Activated CD4-positive, alpha-beta T cell treated with anti-CD3 and anti-CD28 coated beads, Interleukin-2, amount 50 U/mL, for 4 hours (primary cell): ENCODE results near the gene WDR37.
"Not testable (repeated sequence)": the region's sequence is repeated elsewhere in the genome, so short reads cannot be mapped to it uniquely, and the experiment has no call there.

Experiments
- DNase-seq, 2 experiments: peaks; one replicate each; pipeline ENCODE4 v3.0.0-alpha.2; 2020

The WDR37 gene

GRCh38 chr10:1155791-1156615 is 99.8 kb downstream of the WDR37 start:
- DNase-seq, result no peak

- DNase-seq, result no peak
Observed at GRCh38 chr10:1156616-1156886, 100.4 kb downstream of the WDR37 start.

- no peak for DNase-seq
Observed at GRCh38 chr10:1156921-1157614, 100.9 kb downstream of the WDR37 start.

- no peak for DNase-seq
Observed at GRCh38 chr10:1157615-1157933, 101.4 kb downstream of the WDR37 start.

- no peak for DNase-seq
Observed at GRCh38 chr10:1158066-1158465, 101.9 kb downstream of the WDR37 start.

- not testable (repeated sequence) for DNase-seq
Observed at GRCh38 chr10:1158536-1158935, 102.4 kb downstream of the WDR37 start.

GRCh38 chr10:1159131-1160061 is 103.2 kb downstream of the WDR37 start:
- DNase-seq, result no peak

- no peak for DNase-seq
Observed at GRCh38 chr10:1160561-1161314, 104.6 kb downstream of the WDR37 start.

GRCh38 chr10:1161315-1161673 is 105.1 kb downstream of the WDR37 start:
- not testable (repeated sequence) for DNase-seq

- no peak for DNase-seq
Observed at GRCh38 chr10:1162481-1163203, 106.5 kb downstream of the WDR37 start.

- no peak for DNase-seq
Observed at GRCh38 chr10:1163204-1163660, 107.0 kb downstream of the WDR37 start.

GRCh38 chr10:1163831-1164230 is 107.6 kb downstream of the WDR37 start:
- DNase-seq, result no peak

- no peak for DNase-seq
Observed at GRCh38 chr10:1166101-1166827, 110.1 kb downstream of the WDR37 start.

- no peak for DNase-seq
Observed at GRCh38 chr10:1166828-1167275, 110.7 kb downstream of the WDR37 start.

- no peak for DNase-seq
Observed at GRCh38 chr10:1168763-1169162, 112.6 kb downstream of the WDR37 start.

- no peak for DNase-seq
Observed at GRCh38 chr10:1169186-1169885, 113.2 kb downstream of the WDR37 start.

GRCh38 chr10:1169981-1170866 is 114.0 kb downstream of the WDR37 start:
- no peak for DNase-seq

- DNase-seq, result no peak
Observed at GRCh38 chr10:1170867-1171180, 114.6 kb downstream of the WDR37 start.

GRCh38 chr10:1171182-1171581 is 115.0 kb downstream of the WDR37 start:
- no peak for DNase-seq

- no peak for DNase-seq
Observed at GRCh38 chr10:1171586-1171985, 115.4 kb downstream of the WDR37 start.
